ENCODE results near the gene PHKB. TPM values are rescaled to one million over a fixed set of nuclear protein-coding genes. Genes with fewer than 3 reads are reported as not detected.
A peak's percentile ranks its signal among the peaks of the same experiment; 100 is the strongest.

Gene PHKB
- polyA plus RNA-seq, 1 donor (not counting 4 experiments of a cell fraction or from before 2014, with no cell fraction given), result 71.7 TPM

DNA sequence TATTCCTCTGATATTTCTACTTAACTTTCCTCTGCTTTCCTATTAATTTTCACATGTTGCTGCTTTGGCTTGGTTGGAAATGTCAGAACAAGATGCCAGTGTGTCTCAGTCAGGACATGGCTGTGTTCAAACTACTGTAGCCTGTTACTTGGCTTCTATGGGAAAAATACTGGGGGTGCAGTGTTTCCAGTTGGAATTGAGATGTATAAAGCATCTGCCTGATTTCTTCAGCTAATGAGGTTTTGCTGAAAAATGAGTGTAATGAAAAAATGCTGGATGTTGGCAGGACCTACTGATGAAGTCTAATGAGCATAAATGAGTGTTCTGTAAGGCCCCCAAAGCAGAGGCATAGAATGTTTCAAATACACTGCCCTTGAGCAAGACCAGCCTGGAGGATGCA is 166.6 kb downstream of the PHKB start:
- DNase-seq (ENCODE audit: low read depth, low spot score) (no peak), FAIRE-seq (peak; percentile 5)
- dilution Hi-C loops (cut with MboI; ENCODE audit: extremely low pct_ligation_motif_present, low sequenced_read_pairs), result no loop called here
- Histone ChIP-seq H3K4me2 (ENCODE audit: control insufficient read depth, extremely low read depth, insufficient read depth, low read depth, low read length) (no peak overlapping the region), H2AFZ (ENCODE audit: control insufficient read depth, low read length) (no peak overlapping the region), H3K4me3 (ENCODE audit: control insufficient read depth in 2 of 3, extremely low read depth in 1 of 3, insufficient read depth in 2 of 3, low read depth in 1 of 3, low read length in 3 of 3) (no peak overlapping the region), H3K9ac (ENCODE audit: control insufficient read depth, extremely low read depth, insufficient read depth, low read length) (no peak overlapping the region), H4K20me1 (ENCODE audit: control insufficient read depth, extremely low read depth, insufficient read depth, low read length) (no peaks in the 10 kb centered on the region), H3K79me2 (ENCODE audit: control insufficient read depth, insufficient read depth, low read length) (no peaks in the 10 kb centered on the region), H3K9me3 (ENCODE audit: control insufficient read depth, low read depth, low read length) (no peaks in the 10 kb centered on the region), H3K4me1 (ENCODE audit: control insufficient read depth, extremely low read depth, insufficient read depth, low read length) (no peaks in the 10 kb centered on the region), H3K27ac (ENCODE audit: control insufficient read depth, insufficient read depth, low read length) (no peak overlapping the region), H3K27me3 (ENCODE audit: control insufficient read depth, extremely low read depth, insufficient read depth, low read length) (no peaks in the 10 kb centered on the region), H3K36me3 (ENCODE audit: control insufficient read depth in 2 of 2, extremely low read depth in 1 of 2, insufficient read depth in 2 of 2, low read length in 2 of 2) (no peaks in the 10 kb centered on the region), H3K9me1 (ENCODE audit: control insufficient read depth, extremely low read depth, insufficient read depth, low read length) (no peaks in the 10 kb centered on the region)
- TF ChIP-seq, protein P1, sequence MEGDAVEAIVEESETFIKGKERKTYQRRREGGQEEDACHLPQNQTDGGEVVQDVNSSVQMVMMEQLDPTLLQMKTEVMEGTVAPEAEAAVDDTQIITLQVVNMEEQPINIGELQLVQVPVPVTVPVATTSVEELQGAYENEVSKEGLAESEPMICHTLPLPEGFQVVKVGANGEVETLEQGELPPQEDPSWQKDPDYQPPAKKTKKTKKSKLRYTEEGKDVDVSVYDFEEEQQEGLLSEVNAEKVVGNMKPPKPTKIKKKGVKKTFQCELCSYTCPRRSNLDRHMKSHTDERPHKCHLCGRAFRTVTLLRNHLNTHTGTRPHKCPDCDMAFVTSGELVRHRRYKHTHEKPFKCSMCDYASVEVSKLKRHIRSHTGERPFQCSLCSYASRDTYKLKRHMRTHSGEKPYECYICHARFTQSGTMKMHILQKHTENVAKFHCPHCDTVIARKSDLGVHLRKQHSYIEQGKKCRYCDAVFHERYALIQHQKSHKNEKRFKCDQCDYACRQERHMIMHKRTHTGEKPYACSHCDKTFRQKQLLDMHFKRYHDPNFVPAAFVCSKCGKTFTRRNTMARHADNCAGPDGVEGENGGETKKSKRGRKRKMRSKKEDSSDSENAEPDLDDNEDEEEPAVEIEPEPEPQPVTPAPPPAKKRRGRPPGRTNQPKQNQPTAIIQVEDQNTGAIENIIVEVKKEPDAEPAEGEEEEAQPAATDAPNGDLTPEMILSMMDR (optimal IDR thresholded peaks at IDR 0.05 in 1 of 3, IDR thresholded peaks at IDR 0.05 in 1 of 3, conservative IDR thresholded peaks at IDR 0.05 in 1 of 3; ENCODE audit: extremely low read depth in 1 of 3, insufficient read depth in 2 of 3, low read length in 3 of 3), result no peak
- TF ChIP-seq EZH2 (IDR thresholded peaks at IDR 0.05; ENCODE audit: low read length), result no peak

DNA sequence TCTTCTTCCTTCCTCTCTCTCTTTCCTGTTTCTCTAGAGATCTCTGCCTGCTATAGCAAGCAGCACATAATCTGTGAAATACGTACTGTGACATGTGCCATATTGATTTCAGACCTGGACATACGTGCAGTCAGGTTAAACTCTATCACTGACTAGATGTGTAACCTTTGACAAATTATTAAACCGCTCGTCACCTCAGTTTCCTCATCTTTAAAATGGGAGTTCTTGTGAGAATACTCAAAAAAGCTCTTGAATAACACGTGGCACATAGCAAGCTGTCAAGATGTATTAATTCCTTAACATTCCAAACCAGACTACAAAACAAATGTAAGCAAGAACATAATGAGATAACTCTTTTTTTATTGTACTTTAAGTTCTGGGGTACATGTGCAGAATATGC is 170.0 kb downstream of the PHKB start:
- Histone ChIP-seq H3K27ac (ENCODE audit: control insufficient read depth, insufficient read depth, low read length) (no peak overlapping the region), H3K4me2 (ENCODE audit: control insufficient read depth, extremely low read depth, insufficient read depth, low read depth, low read length) (no peak overlapping the region), H3K9ac (ENCODE audit: control insufficient read depth, extremely low read depth, insufficient read depth, low read length) (no peak overlapping the region), H4K20me1 (ENCODE audit: control insufficient read depth, extremely low read depth, insufficient read depth, low read length) (no peaks in the 10 kb centered on the region), H3K36me3 (ENCODE audit: control insufficient read depth in 2 of 2, extremely low read depth in 1 of 2, insufficient read depth in 2 of 2, low read length in 2 of 2) (no peaks in the 10 kb centered on the region), H3K4me3 (ENCODE audit: control insufficient read depth in 2 of 3, extremely low read depth in 1 of 3, insufficient read depth in 2 of 3, low read depth in 1 of 3, low read length in 3 of 3) (no peak overlapping the region), H3K9me1 (ENCODE audit: control insufficient read depth, extremely low read depth, insufficient read depth, low read length) (no peaks in the 10 kb centered on the region), H3K9me3 (ENCODE audit: control insufficient read depth, low read depth, low read length) (no peaks in the 10 kb centered on the region), H3K79me2 (ENCODE audit: control insufficient read depth, insufficient read depth, low read length) (no peaks in the 10 kb centered on the region), H2AFZ (ENCODE audit: control insufficient read depth, low read length) (no peak overlapping the region), H3K27me3 (ENCODE audit: control insufficient read depth, extremely low read depth, insufficient read depth, low read length) (no peaks in the 10 kb centered on the region), H3K4me1 (ENCODE audit: control insufficient read depth, extremely low read depth, insufficient read depth, low read length) (no peaks in the 10 kb centered on the region)
- FAIRE-seq (no peak), DNase-seq (ENCODE audit: low read depth, low spot score) (no peak)
- TF ChIP-seq, protein P1 (optimal IDR thresholded peaks at IDR 0.05 in 1 of 3, IDR thresholded peaks at IDR 0.05 in 1 of 3, conservative IDR thresholded peaks at IDR 0.05 in 1 of 3; ENCODE audit: extremely low read depth in 1 of 3, insufficient read depth in 2 of 3, low read length in 3 of 3), result no peak
- no peak for TF ChIP-seq EZH2 (IDR thresholded peaks at IDR 0.05; ENCODE audit: low read length)
- dilution Hi-C loops (cut with MboI; ENCODE audit: extremely low pct_ligation_motif_present, low sequenced_read_pairs), result no loop called here
